ENCODE measurements around the gene CNTN4. TPM values are rescaled to one million over a fixed set of nuclear protein-coding genes. Genes with fewer than 3 reads are reported as not detected.

Gene CNTN4
- total RNA-seq, 1 experiment from 2014 or later: not detected

GRCh38 chr3:2869905-2870304 is 771.2 kb downstream of the CNTN4 start (continued):
- TF ChIP-seq HMGXB4 (CRISPR knock-in tag; IDR thresholded peaks at IDR 0.05) (no peak), ZNF281 (CRISPR knock-in tag; IDR thresholded peaks at IDR 0.05) (no peak), ZNF121 (CRISPR knock-in tag; IDR thresholded peaks at IDR 0.05) (no peak), OVOL2 (CRISPR knock-in tag; IDR thresholded peaks at IDR 0.05; ENCODE audit: borderline replicate concordance) (no peak), ARID4B (CRISPR knock-in tag; IDR thresholded peaks at IDR 0.05; ENCODE audit: borderline replicate concordance) (no peak), ZSCAN18 (CRISPR knock-in tag; IDR thresholded peaks at IDR 0.05) (no peak)

GRCh38 chr3:2870724-2871333 is 772.2 kb downstream of the CNTN4 start:
- no peak for ATAC-seq
- TF ChIP-seq CBFB (CRISPR knock-in tag; IDR thresholded peaks at IDR 0.05; ENCODE audit: low read depth) (no peak), ZNF425 (CRISPR knock-in tag; conservative IDR thresholded peaks at IDR 0.05) (no peak), MXD4 (CRISPR knock-in tag; IDR thresholded peaks at IDR 0.05; ENCODE audit: borderline replicate concordance) (no peak), ZNF121 (CRISPR knock-in tag; IDR thresholded peaks at IDR 0.05) (no peak), HMGA2 (CRISPR knock-in tag; IDR thresholded peaks at IDR 0.05) (no peak), TP53 (CRISPR knock-in tag; IDR thresholded peaks at IDR 0.05) (no peak), HMGXB4 (CRISPR knock-in tag; IDR thresholded peaks at IDR 0.05) (no peak), ZNF396 (CRISPR knock-in tag; IDR thresholded peaks at IDR 0.05; ENCODE audit: borderline replicate concordance) (no peak), ARID4B (CRISPR knock-in tag; IDR thresholded peaks at IDR 0.05; ENCODE audit: borderline replicate concordance) (no peak), NFE2L1 (CRISPR knock-in tag; IDR thresholded peaks at IDR 0.05) (no peak), MYBL2 (CRISPR knock-in tag; IDR thresholded peaks at IDR 0.05) (no peak), ATF1 (CRISPR knock-in tag; IDR thresholded peaks at IDR 0.05) (no peak), EMX1 (CRISPR knock-in tag; IDR thresholded peaks at IDR 0.05) (no peak)
- Mint-ChIP-seq H3K36me3 (peaks cover 68% of the 10 kb centered on the region), H3K27ac (no peak overlapping the region), H3K4me1 (no peaks in the 10 kb centered on the region), H3K9me3 (peaks cover 87% of the 10 kb centered on the region), H3K27me3 (ENCODE audit: low read depth) (peaks cover 7% of the 10 kb centered on the region), H3K4me3 (no peak overlapping the region)
- DNase-seq (ENCODE audit: low spot score): no peak
- ChIA-PET CTCF (no interaction called here), POLR2A (no interaction called here)
